GM12878 (cell line): ENCODE results near the gene MAP1S. TPM values are rescaled to one million over a fixed set of nuclear protein-coding genes. Genes with fewer than 3 reads are reported as not detected.

Experiments
- ATAC-seq: fragments of 200-7000 bp; cut with Tn5 transposase; 3 replicates; pipeline ENCODE4 v1.9.1; 2020; ENCODE audit warnings: mild to moderate bottlenecking, moderate library complexity
- BruUV-seq: library from RNA; stranded (reverse); fragments of 400-500 nt; replicated peaks from 2 replicates; lab custom pipeline; 2021; lab: Mats Ljungman, UMichigan
- CTCF ChIA-PET: fragments of 300-600 bp; sonication (Branson Sonifier 250); formaldehyde crosslinking; extraction: SDS; loops from one replicate; lab custom pipeline; 2021; ENCODE audit warnings: inconsistent platforms; lab: Yijun Ruan, JAX
- POLR2A ChIA-PET: fragments of 350-600 bp; formaldehyde crosslinking; extraction: SDS; loops from one replicate; lab custom pipeline; 2021; ENCODE audit warnings: inconsistent platforms; lab: Charles Lee
- RAD21 ChIA-PET: fragments of 300-600 bp; sonication (Branson Sonifier 250); formaldehyde crosslinking; loops from one replicate; lab custom pipeline; 2023; ENCODE audit warnings: antibody characterized with exemption; ENCODE audit not compliant: unreplicated experiment; lab: Charles Lee
- SMC1A ChIA-PET: fragments of 300-600 bp; sonication (Branson Sonifier 250); formaldehyde crosslinking; loops from one replicate; lab custom pipeline; 2023; ENCODE audit not compliant: unreplicated experiment, uncharacterized antibody; lab: Charles Lee
- DNase-seq: peaks from one replicate; pipeline ENCODE4 v3.0.0-alpha.2; 2011; ENCODE audit warnings: low read depth, low spot score
- FAIRE-seq: peaks from 3 replicates; lab custom pipeline; 2011; peaks lifted over from hg19 to GRCh38; lab: Jason Lieb, UNC
- H2AFZ ChIP-seq: 2 replicates; pipeline ENCODE4 v1.6.0; 2011; ENCODE audit warnings: low read depth, low read length, control low read depth; ENCODE audit not compliant: control insufficient read depth
- H3K27ac ChIP-seq: 2 replicates; pipeline ENCODE4 v1.5.1; 2011; ENCODE audit warnings: control low read depth; ENCODE audit not compliant: control insufficient read depth, insufficient read depth
- H3K27me3 ChIP-seq, 2 experiments: replicated peaks in 1 of 2; 2 replicates each; pipeline versions ENCODE4 v1.6.0 to v1.6.1; 2011; ENCODE audit warnings: low read length in 1 of 2; ENCODE audit not compliant: control insufficient read depth in 2 of 2, insufficient read depth in 2 of 2
- H3K36me3 ChIP-seq, 2 experiments: 2 replicates each; pipeline ENCODE4 v1.5.1; 2011; ENCODE audit warnings: low read length in 1 of 2; ENCODE audit not compliant: control insufficient read depth in 2 of 2, insufficient read depth in 2 of 2
- H3K4me1 ChIP-seq: 2 replicates; pipeline ENCODE4 v1.6.1; 2011; ENCODE audit warnings: mild to moderate bottlenecking, low read length, moderate library complexity, mixed read lengths; ENCODE audit not compliant: control insufficient read depth, insufficient read depth
- H3K4me2 ChIP-seq: 2 replicates; pipeline ENCODE4 v1.6.0; 2011; ENCODE audit warnings: control low read depth; ENCODE audit not compliant: control insufficient read depth, insufficient read depth
- H3K4me3 ChIP-seq: fragments of 200-600 bp; sonication (generic); 2 replicates; pipeline ENCODE4 v1.5.1; 2016
- H3K79me2 ChIP-seq: 2 replicates; pipeline ENCODE4 v1.6.0; 2011; ENCODE audit warnings: low read length; ENCODE audit not compliant: control insufficient read depth, insufficient read depth
- H3K9ac ChIP-seq: 2 replicates; pipeline ENCODE4 v1.8.0; 2011; ENCODE audit warnings: low read length, control low read depth, mixed read lengths; ENCODE audit not compliant: control insufficient read depth, insufficient read depth
- H3K9me3 ChIP-seq: replicated peaks from 3 replicates; pipeline ENCODE4 v1.5.1; 2011; ENCODE audit warnings: mild to moderate bottlenecking, low read length; ENCODE audit not compliant: control insufficient read depth, insufficient read depth
- H4K20me1 ChIP-seq: 2 replicates; pipeline ENCODE4 v1.6.0; 2011; ENCODE audit not compliant: control insufficient read depth, insufficient read depth
- BACH1 ChIP-seq: fragments of 450-650 bp; IDR thresholded peaks from 2 replicates; pipeline ENCODE4 v1.6.1; 2017; ENCODE audit warnings: mild to moderate bottlenecking, borderline replicate concordance
- BHLHE40 ChIP-seq, 2 experiments: fragments of 450-650 bp in 1 of 2; IDR thresholded peaks; 2 replicates each; pipeline ENCODE4 v1.6.1; 2011 to 2017; ENCODE audit warnings: low read depth in 2 of 2, borderline replicate concordance in 1 of 2, improper control_type of control experiment in 1 of 2, low read length in 1 of 2, mild to moderate bottlenecking in 1 of 2
- BMI1 ChIP-seq: fragments of 450-650 bp; IDR thresholded peaks from 2 replicates; pipeline ENCODE4 v1.6.1; 2016; ENCODE audit warnings: mild to moderate bottlenecking, moderate library complexity, borderline replicate concordance
- BRCA1 ChIP-seq: IDR thresholded peaks from 2 replicates; pipeline ENCODE4 v1.6.1; 2011; ENCODE audit warnings: low read depth, low read length, improper control_type of control experiment
- CHD4 ChIP-seq: fragments of 200-600 bp; sonication (generic); IDR thresholded peaks from 2 replicates; pipeline ENCODE4 v1.6.1; 2016; ENCODE audit warnings: mild to moderate bottlenecking
- CREM ChIP-seq: IDR thresholded peaks from 2 replicates; pipeline ENCODE4 v1.6.1; 2014; ENCODE audit warnings: antibody characterized with exemption, low read depth
- DPF2 ChIP-seq: fragments of 450-650 bp; IDR thresholded peaks from 2 replicates; pipeline ENCODE4 v1.6.1; 2017; ENCODE audit warnings: mild to moderate bottlenecking
- FOXM1 ChIP-seq: IDR thresholded peaks from 2 replicates; pipeline ENCODE4 v1.6.1; 2012; ENCODE audit warnings: low read depth, mild to moderate bottlenecking, inconsistent platforms, low read length, moderate library complexity
- GATAD2B ChIP-seq: fragments of 450-650 bp; conservative IDR thresholded peaks from 2 replicates; pipeline ENCODE4 v1.6.1; 2017; ENCODE audit warnings: low read depth, mild to moderate bottlenecking, moderate library complexity
- HDAC2 ChIP-seq: fragments of 200-600 bp; sonication (generic); IDR thresholded peaks from 2 replicates; pipeline ENCODE4 v1.6.1; 2017
- IKZF1 ChIP-seq: fragments of 450-650 bp; conservative IDR thresholded peaks from 2 replicates; pipeline ENCODE4 v1.6.1; 2017; ENCODE audit warnings: antibody characterized with exemption, mild to moderate bottlenecking
- KDM1A ChIP-seq: fragments of 200-600 bp; sonication (generic); IDR thresholded peaks from 2 replicates; pipeline ENCODE4 v1.6.1; 2016; ENCODE audit warnings: borderline replicate concordance
- MYB ChIP-seq: fragments of 150-350 bp; IDR thresholded peaks from 2 replicates; pipeline ENCODE4 v1.6.1; 2014; ENCODE audit warnings: mild to moderate bottlenecking, low read depth, low read length, borderline replicate concordance
- NR2F1 ChIP-seq: fragments of 450-650 bp; conservative IDR thresholded peaks from 2 replicates; pipeline ENCODE4 v1.6.1; 2017; ENCODE audit warnings: mild to moderate bottlenecking
- RAD51 ChIP-seq: fragments of 450-650 bp; IDR thresholded peaks from 2 replicates; pipeline ENCODE4 v1.6.1; 2016; ENCODE audit warnings: moderate library complexity, mild to moderate bottlenecking, inconsistent platforms
- RBBP5 ChIP-seq: fragments of 200-600 bp; sonication (generic); conservative IDR thresholded peaks from 2 replicates; pipeline ENCODE4 v1.6.1; 2016
- whole genome bisulfite sequencing: methylation state at CpG from one replicate; pipeline ENCODE4 v1.1.6; 2016; ENCODE audit warnings: low lambda C conversion rate; ENCODE audit not compliant: insufficient replicate concordance, insufficient coverage; ENCODE audit errors: missing lambda C conversion rate; 5-methylcytosine and 5-hydroxymethylcytosine counted together
- in situ Hi-C: fragments of 300-500 bp; cut with MboI; formaldehyde crosslinking; loops from 9 replicates; pipeline ENCODE4 v1.14.3; 2018; ENCODE audit warnings: mixed read lengths
- intact Hi-C: fragments of 100-400 bp; cut with micrococcal nuclease; formaldehyde crosslinking; loops from one replicate; pipeline ENCODE4 v1.14.2; 2022; ENCODE audit not compliant: unreplicated experiment
- polyA plus RNA-seq, 11 experiments: library from polyadenylated mRNA; depleted of rRNA in 4 of 11; unstranded in 6 of 11; stranded (reverse) in 5 of 11; fragments of >200 nt; fragmentation: Nextera tagmentation in 4 of 11; fragmentation: Illumina TruSeq in 1 of 11; extraction: Ambion mirVana in 4 of 11; extraction: Trizol in 1 of 11; gene quantifications; 1 replicate in 1 of 11; 2 replicates in 10 of 11; pipeline versions ENCODE4 v1.2.1 to v1.2.3, GENCODE V29; 2011 to 2016; ENCODE audit warnings: inconsistent platforms in 2 of 11, missing spikeins in 2 of 11, low read depth in 1 of 11
- total RNA-seq, 4 experiments: library from RNA; depleted of rRNA in 3 of 4; stranded (reverse); fragments of >200 nt in 3 of 4; fragmentation: Illumina TruSeq in 1 of 4; extraction: Trizol in 1 of 4; gene quantifications; 2 replicates each; pipeline versions ENCODE4 v1.2.1 to v1.2.3, GENCODE V29; 2013 to 2021
- TF ChIP-seq, protein P1 (sequence below): fragments of 450-650 bp; IDR thresholded peaks from 2 replicates; pipeline ENCODE4 v1.6.1; 2017; ENCODE audit warnings: borderline replicate concordance
- TF ChIP-seq, protein P2 (sequence below): IDR thresholded peaks from 2 replicates; pipeline ENCODE4 v1.6.1; 2011; ENCODE audit warnings: mild to moderate bottlenecking, low read depth, low read length, moderate library complexity; ENCODE audit not compliant: insufficient replicate concordance
- TF ChIP-seq, protein P3 (sequence below): fragments of 450-650 bp; IDR thresholded peaks from 2 replicates; pipeline ENCODE4 v1.6.1; 2017; ENCODE audit warnings: low read depth, mild to moderate bottlenecking, moderate library complexity

Gene MAP1S
- total and polyA plus RNA-seq, 10 of the 15 experiments (the other 5 are each of a cell fraction or from before 2014, with no cell fraction given), result 2.1 to 63.9 (median 15.0) TPM

DNA sequence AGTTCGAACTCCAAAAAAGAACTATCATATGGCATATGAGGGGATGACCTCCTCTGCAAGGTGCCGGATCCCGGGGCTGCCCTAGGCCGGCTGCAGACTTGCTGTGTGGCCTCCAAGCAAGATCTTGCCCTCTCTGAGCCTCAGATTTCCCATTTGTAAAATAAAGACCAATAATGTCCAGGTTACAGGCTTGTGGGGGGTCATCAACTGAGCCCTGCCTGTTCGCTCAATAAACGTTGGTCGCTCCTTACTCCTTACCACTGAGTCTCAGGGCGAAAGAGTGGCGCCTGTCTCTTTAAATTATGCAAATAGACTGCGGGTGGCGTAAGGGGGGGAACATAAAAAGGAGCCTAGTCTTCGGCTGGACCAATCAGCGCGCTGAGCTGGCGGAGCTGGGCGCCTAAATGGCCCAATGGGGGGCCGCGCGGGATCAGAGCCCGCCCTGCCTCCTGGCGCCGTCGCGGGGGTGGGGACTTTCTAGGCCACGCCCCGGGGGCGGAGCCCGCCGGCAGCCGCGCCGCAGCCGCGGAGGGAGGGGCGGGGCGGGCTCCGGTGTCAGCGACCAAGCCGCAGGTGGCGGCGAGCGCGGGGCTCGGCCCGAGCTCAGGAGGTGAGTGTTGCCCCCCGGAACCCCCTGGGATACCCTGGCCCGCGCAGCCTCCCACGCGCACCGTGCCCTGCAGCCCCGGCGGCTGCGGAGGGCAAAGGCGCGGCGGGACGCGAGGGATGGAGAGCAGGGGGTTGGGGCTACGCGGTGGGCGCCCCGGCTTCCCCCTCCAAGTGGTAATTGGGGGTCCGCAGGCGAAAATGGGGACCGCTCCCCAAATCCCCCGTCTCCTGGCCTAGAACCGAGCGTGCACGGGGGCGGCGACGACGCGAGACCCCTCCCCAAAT lies 28.2 kb downstream of the MAP1S start:
- Histone ChIP-seq H3K79me2 (peaks cover 34% of the 10 kb centered on the region), H3K9ac (peak overlapping the region; percentile 64), H3K4me2 (peak overlapping the region; percentile 98), H3K27ac (peak overlapping the region; percentile 55), H3K36me3 (no peaks in the 10 kb centered on the region), H2AFZ (peak overlapping the region; percentile 89), H3K27me3 (no peaks in the 10 kb centered on the region), H3K4me3 (peak overlapping the region; percentile 77), H4K20me1 (no peaks in the 10 kb centered on the region), H3K4me1 (peaks cover 23% of the 10 kb centered on the region), H3K9me3 (no peaks in the 10 kb centered on the region)
- ChIA-PET RAD21 (interaction anchor here (0.7 to 1.6 kb wide), 5 partner anchors 8 to 112 kb away, joined by 3 to 7 read pairs (median 3); partner anchors contain the start of gene RPL18A), POLR2A (interaction anchor here (0.6 to 1.7 kb wide), 7 partner anchors 8 to 106 kb away, joined by 3 to 6 read pairs (median 4); partner anchors contain the start of gene MAP1S), SMC1A (interaction anchor here (0.6 to 1.7 kb wide), 5 partner anchors 8 to 28 kb away, joined by 3 to 7 read pairs (median 4); partner anchors contain the start of gene MAP1S), CTCF (interaction anchor here (0.8 to 1.5 kb wide), 3 partner anchors 9 to 44 kb away, joined by 3 to 4 read pairs (median 3); partner anchors contain the start of gene MAP1S)
- DNase-seq (peak; percentile 68), FAIRE-seq (peak; percentile 78), ATAC-seq (peak; percentile 87)
- WGBS, result 4% methylated on average over 73 of the region's 75 CpGs
- in situ Hi-C loops (no loop called here), intact Hi-C loops (no loop called here)
- BruUV-seq, result no TSS peak
- TF ChIP-seq BMI1, result no peak
- TF ChIP-seq, protein P1, sequence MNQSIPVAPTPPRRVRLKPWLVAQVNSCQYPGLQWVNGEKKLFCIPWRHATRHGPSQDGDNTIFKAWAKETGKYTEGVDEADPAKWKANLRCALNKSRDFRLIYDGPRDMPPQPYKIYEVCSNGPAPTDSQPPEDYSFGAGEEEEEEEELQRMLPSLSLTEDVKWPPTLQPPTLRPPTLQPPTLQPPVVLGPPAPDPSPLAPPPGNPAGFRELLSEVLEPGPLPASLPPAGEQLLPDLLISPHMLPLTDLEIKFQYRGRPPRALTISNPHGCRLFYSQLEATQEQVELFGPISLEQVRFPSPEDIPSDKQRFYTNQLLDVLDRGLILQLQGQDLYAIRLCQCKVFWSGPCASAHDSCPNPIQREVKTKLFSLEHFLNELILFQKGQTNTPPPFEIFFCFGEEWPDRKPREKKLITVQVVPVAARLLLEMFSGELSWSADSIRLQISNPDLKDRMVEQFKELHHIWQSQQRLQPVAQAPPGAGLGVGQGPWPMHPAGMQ, result no peak
- peak; percentile 89 for TF ChIP-seq GATAD2B
- TF ChIP-seq IKZF1, result peak; percentile 44
- no peak for TF ChIP-seq CHD4
- peak; percentile 64 for TF ChIP-seq NR2F1
- no peak for TF ChIP-seq HDAC2
- no peak for TF ChIP-seq RAD51
- TF ChIP-seq BACH1, result peak; percentile 76
- TF ChIP-seq MYB, result no peak
- no peak for TF ChIP-seq BRCA1
- TF ChIP-seq KDM1A, result peak; percentile 97
- 0 out of 2 replicates have a peak, but pooled peaks have one; percentile 56 for TF ChIP-seq DPF2
- no peak for TF ChIP-seq FOXM1
- TF ChIP-seq, protein P2, sequence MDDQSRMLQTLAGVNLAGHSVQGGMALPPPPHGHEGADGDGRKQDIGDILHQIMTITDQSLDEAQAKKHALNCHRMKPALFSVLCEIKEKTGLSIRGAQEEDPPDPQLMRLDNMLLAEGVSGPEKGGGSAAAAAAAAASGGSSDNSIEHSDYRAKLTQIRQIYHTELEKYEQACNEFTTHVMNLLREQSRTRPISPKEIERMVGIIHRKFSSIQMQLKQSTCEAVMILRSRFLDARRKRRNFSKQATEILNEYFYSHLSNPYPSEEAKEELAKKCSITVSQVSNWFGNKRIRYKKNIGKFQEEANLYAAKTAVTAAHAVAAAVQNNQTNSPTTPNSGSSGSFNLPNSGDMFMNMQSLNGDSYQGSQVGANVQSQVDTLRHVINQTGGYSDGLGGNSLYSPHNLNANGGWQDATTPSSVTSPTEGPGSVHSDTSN, result peak; percentile 83
- TF ChIP-seq, protein P3, sequence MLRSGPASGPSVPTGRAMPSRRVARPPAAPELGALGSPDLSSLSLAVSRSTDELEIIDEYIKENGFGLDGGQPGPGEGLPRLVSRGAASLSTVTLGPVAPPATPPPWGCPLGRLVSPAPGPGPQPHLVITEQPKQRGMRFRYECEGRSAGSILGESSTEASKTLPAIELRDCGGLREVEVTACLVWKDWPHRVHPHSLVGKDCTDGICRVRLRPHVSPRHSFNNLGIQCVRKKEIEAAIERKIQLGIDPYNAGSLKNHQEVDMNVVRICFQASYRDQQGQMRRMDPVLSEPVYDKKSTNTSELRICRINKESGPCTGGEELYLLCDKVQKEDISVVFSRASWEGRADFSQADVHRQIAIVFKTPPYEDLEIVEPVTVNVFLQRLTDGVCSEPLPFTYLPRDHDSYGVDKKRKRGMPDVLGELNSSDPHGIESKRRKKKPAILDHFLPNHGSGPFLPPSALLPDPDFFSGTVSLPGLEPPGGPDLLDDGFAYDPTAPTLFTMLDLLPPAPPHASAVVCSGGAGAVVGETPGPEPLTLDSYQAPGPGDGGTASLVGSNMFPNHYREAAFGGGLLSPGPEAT, result no peak; the same call in 1 of the 2 replicates
- 0 out of 2 replicates have a peak, but pooled peaks have one; percentile 28 for TF ChIP-seq CREM
- TF ChIP-seq RBBP5, result no peak
- TF ChIP-seq BHLHE40 (IDR thresholded peaks at IDR 0.05; ENCODE audit: borderline replicate concordance in 1 of 2, low read depth in 2 of 2, low read length in 1 of 2), result peak; percentile 35 to 64; a peak in 2 of 4 replicates
